GM06990 (cell line): ENCODE data around the gene SYN1.

Experiments used
- DNase-seq: peaks from one replicate; pipeline ENCODE4 v3.0.0-alpha.2; 2011; ENCODE audit not compliant: insufficient read length; ENCODE audit errors: extremely low read depth
- H3K27me3 ChIP-seq: replicated peaks from 2 replicates; pipeline ENCODE4 v1.6.0; 2011; ENCODE audit warnings: low read length; ENCODE audit not compliant: control insufficient read depth, insufficient read depth
- H3K36me3 ChIP-seq: 2 replicates; pipeline ENCODE4 v1.5.1; 2011; ENCODE audit warnings: low read length; ENCODE audit not compliant: control insufficient read depth, insufficient read depth
- H3K4me3 ChIP-seq: replicated peaks from 2 replicates; pipeline ENCODE4 v1.5.1; 2011; ENCODE audit warnings: low read depth, mild to moderate bottlenecking, control low read depth, low read length
- CTCF ChIP-seq: IDR thresholded peaks from 2 replicates; pipeline ENCODE4 v1.5.1; 2011; ENCODE audit warnings: low read length, control low read depth, mild to moderate bottlenecking, inconsistent platforms; ENCODE audit not compliant: insufficient read depth, poor library complexity, severe bottlenecking

SYN1 gene

GRCh38 chrX:47573341-47574075 is 46.1 kb downstream of the SYN1 start:
- H3K4me3 ChIP-seq = no peak overlapping the region

GRCh38 chrX:47572773-47573340 is 46.8 kb downstream of the SYN1 start:
- Histone ChIP-seq H3K27me3 (no peaks in the 10 kb centered on the region), H3K36me3 (peaks cover 4% of the 10 kb centered on the region), H3K4me3 (no peak overlapping the region)
- TF ChIP-seq CTCF = no peak
- DNase-seq = no peak

More at GRCh38 chrX:47573341-47574075, 46.1 kb downstream of the SYN1 start:
- Histone ChIP-seq H3K27me3 (no peaks in the 10 kb centered on the region), H3K36me3 (peaks cover 3% of the 10 kb centered on the region)
- no peak for DNase-seq
- no peak for TF ChIP-seq CTCF

GRCh38 chrX:47571896-47572295 is 47.8 kb downstream of the SYN1 start:
- peaks cover 4% of the 10 kb centered on the region for H3K36me3 ChIP-seq
- H3K4me3 ChIP-seq = no peak overlapping the region
- no peaks in the 10 kb centered on the region for H3K27me3 ChIP-seq
- TF ChIP-seq CTCF = no peak
- DNase-seq = no peak

GRCh38 chrX:47571215-47571614 is 48.4 kb downstream of the SYN1 start:
- Histone ChIP-seq H3K27me3 (no peaks in the 10 kb centered on the region), H3K4me3 (no peak overlapping the region), H3K36me3 (peaks cover 4% of the 10 kb centered on the region)
- DNase-seq = no peak
- TF ChIP-seq CTCF = no peak

GRCh38 chrX:47570794-47571193 is 48.9 kb downstream of the SYN1 start:
- H3K36me3 ChIP-seq = peaks cover 4% of the 10 kb centered on the region
- H3K27me3 ChIP-seq = no peaks in the 10 kb centered on the region
- H3K4me3 ChIP-seq = no peak overlapping the region
- TF ChIP-seq CTCF = no peak
- DNase-seq = no peak
